NCI-H2196 treated with DMSO at 0.1 percent for 48 hours (cell line): ENCODE measurements around the gene PLA2G12B.

ENCODE experiments used
- DNase-seq: peaks from one replicate; lab custom pipeline; 2025; ENCODE audit not compliant: unreplicated experiment; lab: John Stamatoyannopoulos, UW

PLA2G12B gene

DNA sequence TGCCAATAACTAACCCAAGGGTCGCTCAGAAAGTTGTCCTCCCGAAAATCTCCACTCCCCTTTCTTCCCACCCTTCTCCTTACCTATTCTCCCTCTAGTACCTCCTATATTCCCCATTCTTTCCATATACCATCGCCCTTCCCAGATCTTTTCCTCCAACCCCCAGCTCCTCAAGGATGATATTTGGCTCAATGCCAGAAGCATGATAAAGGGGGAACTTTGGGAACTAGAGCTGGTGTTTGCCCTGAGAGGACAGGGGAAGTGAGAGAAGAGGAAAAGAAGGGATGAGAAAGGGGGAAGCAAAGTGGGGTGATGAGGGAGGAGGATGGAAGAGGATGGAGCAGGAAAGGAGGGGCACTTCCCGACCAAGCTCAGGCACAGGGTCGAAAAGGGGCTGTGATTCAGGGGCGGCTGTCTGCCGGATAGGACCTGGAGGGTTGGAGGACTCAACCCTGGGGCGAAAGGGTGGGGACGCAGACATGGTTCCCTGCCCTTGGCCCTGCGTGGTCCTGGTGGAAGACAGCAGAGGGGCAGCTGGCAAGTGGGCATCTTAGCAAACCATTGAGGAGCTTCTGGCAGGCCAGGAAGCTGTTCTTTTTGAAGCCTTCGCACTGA, 59.3 kb downstream of the PLA2G12B start:
- DNase-seq, result no peak

GRCh38 chr10:72893136-72893798, 61.3 kb downstream of the PLA2G12B start, which contains the start of gene OIT3:
Gene OIT3, plus strand, starts transcription at chr10:72893739. Its CDS starts 60 bp downstream, at chr10:72893799.
- DNase-seq, result no peak

DNA sequence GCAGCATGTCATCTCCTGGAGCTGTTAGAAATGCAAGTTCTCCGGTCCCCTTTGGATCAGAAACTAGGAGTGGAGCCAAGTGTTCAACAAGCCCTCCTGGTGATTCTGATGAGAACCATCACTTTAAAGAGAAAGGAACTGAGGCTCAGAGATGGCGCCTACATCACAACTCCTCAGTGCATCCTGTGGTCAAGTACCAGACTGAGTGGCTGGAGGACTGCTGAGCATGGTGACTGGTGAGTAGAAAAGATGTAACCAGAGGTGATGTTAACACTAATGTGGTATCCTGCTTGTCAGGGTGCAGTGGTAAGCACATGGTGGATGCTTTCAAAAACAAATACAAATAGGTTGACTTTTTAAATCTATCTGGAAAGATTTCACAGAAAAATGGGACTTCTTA, 64.5 kb downstream of the PLA2G12B start:
- no peak for DNase-seq

GRCh38 chr10:72889391-72889831, 65.2 kb downstream of the PLA2G12B start:
- DNase-seq, result peak; percentile 34

DNA sequence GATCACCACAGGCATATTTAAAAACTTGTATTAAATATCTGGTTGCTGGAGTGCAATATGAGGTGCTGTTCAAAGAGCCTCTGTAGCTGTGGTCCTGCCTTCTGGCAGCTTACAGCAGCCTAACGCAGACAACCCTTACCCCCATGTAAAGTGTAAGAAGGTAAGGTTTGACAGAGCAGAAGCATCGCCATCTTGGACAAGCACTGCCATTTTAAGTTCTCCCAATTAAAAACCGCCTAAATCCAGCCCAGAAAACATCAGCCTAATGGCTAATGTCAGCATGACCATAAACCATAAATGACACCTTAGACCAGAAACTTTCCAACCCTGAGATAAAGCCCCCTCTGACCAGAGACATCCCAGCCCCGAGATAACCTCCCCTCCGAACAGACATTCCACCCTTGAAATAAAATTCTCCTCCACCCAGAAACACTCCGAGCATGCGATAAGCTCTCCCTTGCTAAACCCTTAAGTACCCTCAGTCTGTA, 66.4 kb downstream of the PLA2G12B start:
- no peak for DNase-seq

DNA sequence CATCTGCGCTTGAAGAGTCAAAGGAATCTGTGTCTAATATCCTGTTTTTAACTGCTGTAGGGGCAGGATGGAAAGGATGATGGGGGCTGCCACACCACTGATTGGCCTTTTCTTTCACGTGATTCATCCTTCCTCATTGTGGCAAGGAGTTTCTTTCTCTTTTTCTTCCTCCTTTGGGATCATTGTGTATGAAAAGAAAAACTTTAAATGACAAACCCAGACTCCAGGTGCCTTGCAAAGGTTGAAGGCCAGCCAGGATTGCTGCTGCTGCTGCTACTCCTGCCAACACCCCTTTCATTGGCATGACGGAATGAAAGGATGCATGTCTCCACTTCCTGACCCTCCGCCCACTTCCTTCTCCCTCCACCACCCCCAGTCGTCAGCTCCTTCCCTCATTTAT, 67.6 kb downstream of the PLA2G12B start:
- DNase-seq, result no peak

- no peak for DNase-seq
These were observed 68.0 kb downstream of the PLA2G12B start for GRCh38 chr10:72886621-72887020.

DNA sequence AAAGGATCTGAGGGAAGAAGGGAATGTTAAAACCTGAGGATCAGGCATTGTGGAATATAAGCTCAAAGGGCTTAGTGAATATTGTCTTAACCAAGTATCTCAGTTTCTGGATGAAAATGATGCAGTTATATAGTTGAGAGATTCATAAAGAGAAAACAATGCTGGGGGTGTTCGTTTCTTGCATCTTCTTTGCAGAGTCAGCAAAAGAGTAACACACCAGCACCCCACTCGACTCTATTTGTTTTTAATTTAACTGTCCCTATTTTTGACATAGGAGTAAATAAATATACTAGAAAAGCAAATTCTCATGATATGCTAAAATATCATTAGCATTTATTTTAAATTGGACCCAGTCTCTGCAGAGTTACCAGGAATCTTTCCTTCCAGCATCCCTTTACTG, 68.7 kb downstream of the PLA2G12B start:
- DNase-seq, result no peak
